Psoas muscle (tissue), 8 donors: ENCODE measurements around the gene RHBDD1. TPM values are rescaled to one million over a fixed set of nuclear protein-coding genes. Genes with fewer than 3 reads are reported as not detected.

ENCODE experiments used
- ATAC-seq, 4 donors: fragments of 200-7000 bp; cut with Tn5 transposase; one replicate each; pipeline ENCODE4 v1.9.1; 2020; ENCODE audit warnings: moderate library complexity in 3 of 4, mild to moderate bottlenecking in 2 of 4
- DNase-seq, 2 donors: peaks; one replicate each; pipeline ENCODE4 v3.0.0-alpha.2; 2020
- H3K27ac ChIP-seq: fragments of 200-600 bp; one replicate; pipeline ENCODE4 v1.8.0; 2022
- H3K27me3 ChIP-seq, 3 donors: fragments of 200-600 bp in 1 of 3; one replicate each; pipeline versions ENCODE4 v1.6.1 to v1.8.0; 2013 to 2022; ENCODE audit warnings: low read length in 2 of 3, mild to moderate bottlenecking in 2 of 3, moderate library complexity in 1 of 3; ENCODE audit not compliant: insufficient read depth in 3 of 3
- H3K36me3 ChIP-seq, 2 donors: fragments of 200-600 bp in 1 of 2; one replicate each; pipeline versions ENCODE4 v1.6.1 to v1.8.0; 2013 to 2022; ENCODE audit warnings: low read depth in 1 of 2, mild to moderate bottlenecking in 1 of 2, moderate library complexity in 1 of 2; ENCODE audit not compliant: insufficient read depth in 1 of 2
- H3K4me1 ChIP-seq: fragments of 200-600 bp; one replicate; pipeline ENCODE4 v1.8.0; 2022
- H3K4me3 ChIP-seq: fragments of 200-600 bp; one replicate; pipeline ENCODE4 v1.8.0; 2022; ENCODE audit warnings: mild to moderate bottlenecking
- H3K9me3 ChIP-seq: fragments of 200-600 bp; one replicate; pipeline ENCODE4 v1.8.0; 2022
- WGBS, 3 donors: extraction: QIAGEN DNeasy Blood & Tissue Kit; methylation state at CpG; one replicate each; pipeline versions ENCODE4 v1.1.6 to v1.1.7; 2013; 5-methylcytosine and 5-hydroxymethylcytosine counted together
- intact Hi-C, 2 donors: fragments of 100-400 bp; cut with DNase I; formaldehyde crosslinking; loops; one replicate each; pipeline versions ENCODE4 v1.11.0 to v1.14.2; 2022
- polyA plus RNA-seq, 3 donors: library from polyadenylated mRNA; stranded (reverse); fragments of 200-250 nt; gene quantifications; one replicate each; pipeline ENCODE4 v1.2.3, GENCODE V29; 2013
- total RNA-seq, 4 donors: library from RNA; stranded (reverse); fragmentation: NEBNext Ultra II Directional in 2 of 4; extraction: Animal tissue kit (Norgen Biotek cat#: 25700) in 2 of 4; gene quantifications; one replicate each; pipeline versions ENCODE4 v1.2.1 to v1.2.4, GENCODE V29; 2021 to 2023
- TF ChIP-seq, protein P1 (sequence below): fragments of 200-600 bp; IDR thresholded peaks from one replicate; pipeline ENCODE4 v1.8.0; 2022; ENCODE audit warnings: antibody characterized with exemption
- donor health status: healthy with polysubstance abuse.
- donor health status: DM: no; HTN: no; CAD: no; lungs with moderate emphysema.
- donor health status: Bipolar disorder and iron deficiency.
- donor health status: healthy.
- donor health status: DM: yes; HTN: yes; CAD: no.
- donor health status: DM: no; HTN: no; CAD: no.
- donor health status: DM: no; HTN: no; CAD: no.
- donor health status: DM: yes; HTN: yes; CAD: no.

The RHBDD1 gene
- total and polyA plus RNA-seq, 7 donors, result 6.7 to 26.1 (median 17.9) TPM

GRCh38 chr2:226962176-226962773 lies 126.4 kb downstream of the RHBDD1 start:
- ATAC-seq, result no peak
- H3K9me3 ChIP-seq, result peaks cover 6% of the 10 kb centered on the region

GRCh38 chr2:226963528-226963927 lies 127.7 kb downstream of the RHBDD1 start:
- Histone ChIP-seq H3K36me3 (no peaks in the 10 kb centered on the region), H3K27ac (no peak overlapping the region), H3K4me3 (no peak overlapping the region), H3K9me3 (peaks cover 7% of the 10 kb centered on the region), H3K27me3 (no peaks in the 10 kb centered on the region), H3K4me1 (no peaks in the 10 kb centered on the region)
- DNase-seq, result no peak
- ATAC-seq, result peak in 2 of 4 donors; percentile 50 to 65
- intact Hi-C loops, result no loop called here
- TF ChIP-seq, protein P1, sequence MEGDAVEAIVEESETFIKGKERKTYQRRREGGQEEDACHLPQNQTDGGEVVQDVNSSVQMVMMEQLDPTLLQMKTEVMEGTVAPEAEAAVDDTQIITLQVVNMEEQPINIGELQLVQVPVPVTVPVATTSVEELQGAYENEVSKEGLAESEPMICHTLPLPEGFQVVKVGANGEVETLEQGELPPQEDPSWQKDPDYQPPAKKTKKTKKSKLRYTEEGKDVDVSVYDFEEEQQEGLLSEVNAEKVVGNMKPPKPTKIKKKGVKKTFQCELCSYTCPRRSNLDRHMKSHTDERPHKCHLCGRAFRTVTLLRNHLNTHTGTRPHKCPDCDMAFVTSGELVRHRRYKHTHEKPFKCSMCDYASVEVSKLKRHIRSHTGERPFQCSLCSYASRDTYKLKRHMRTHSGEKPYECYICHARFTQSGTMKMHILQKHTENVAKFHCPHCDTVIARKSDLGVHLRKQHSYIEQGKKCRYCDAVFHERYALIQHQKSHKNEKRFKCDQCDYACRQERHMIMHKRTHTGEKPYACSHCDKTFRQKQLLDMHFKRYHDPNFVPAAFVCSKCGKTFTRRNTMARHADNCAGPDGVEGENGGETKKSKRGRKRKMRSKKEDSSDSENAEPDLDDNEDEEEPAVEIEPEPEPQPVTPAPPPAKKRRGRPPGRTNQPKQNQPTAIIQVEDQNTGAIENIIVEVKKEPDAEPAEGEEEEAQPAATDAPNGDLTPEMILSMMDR, result no peak
- WGBS, 3 donors, result 47 to 52% (median 47%) methylated on average over 1 of the region's 1 CpG

More at GRCh38 chr2:226962176-226962773, 126.4 kb downstream of the RHBDD1 start:
- Histone ChIP-seq H3K27me3 (no peaks in the 10 kb centered on the region), H3K4me3 (no peak overlapping the region), H3K27ac (no peak overlapping the region), H3K36me3 (no peaks in the 10 kb centered on the region), H3K4me1 (no peaks in the 10 kb centered on the region)
- intact Hi-C loops, result no loop called here
- DNase-seq, result no peak
- TF ChIP-seq, protein P1, result no peak
- WGBS, 3 donors, result 91 to 94% (median 92%) methylated on average over 3 of the region's 3 CpGs

DNA sequence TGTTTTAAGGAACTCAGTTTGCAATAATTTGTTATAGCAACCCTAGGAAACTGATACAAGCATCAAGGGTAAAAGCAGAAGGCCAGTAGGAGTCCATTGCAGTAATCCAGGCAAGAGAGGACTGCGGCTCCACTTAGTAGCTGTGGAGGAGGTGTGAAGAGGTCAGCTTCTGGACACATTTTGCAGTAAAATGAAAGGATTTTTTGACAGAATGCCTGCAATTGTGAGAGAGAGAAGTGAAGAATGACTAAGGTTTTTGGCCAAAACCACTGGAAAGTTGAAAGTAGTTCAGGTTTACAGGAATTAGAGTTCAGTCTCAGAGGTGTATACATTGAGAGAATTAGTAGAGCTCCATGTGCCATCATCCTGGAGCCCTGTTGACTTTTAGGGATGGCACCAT lies 129.5 kb downstream of the RHBDD1 start:
- no peak for DNase-seq
- ATAC-seq, result no peak
- TF ChIP-seq, protein P1, result no peak
- peaks cover 7% of the 10 kb centered on the region for H3K9me3 ChIP-seq
- no peak overlapping the region for H3K27ac ChIP-seq
- no peaks in the 10 kb centered on the region for H3K36me3 ChIP-seq
- H3K27me3 ChIP-seq, result no peaks in the 10 kb centered on the region
- no peak overlapping the region for H3K4me3 ChIP-seq
- 98 to 100% (median 100%) methylated on average over 1 of the region's 1 CpG for WGBS, 3 donors
- intact Hi-C loops, result no loop called here
- no peaks in the 10 kb centered on the region for H3K4me1 ChIP-seq

DNA sequence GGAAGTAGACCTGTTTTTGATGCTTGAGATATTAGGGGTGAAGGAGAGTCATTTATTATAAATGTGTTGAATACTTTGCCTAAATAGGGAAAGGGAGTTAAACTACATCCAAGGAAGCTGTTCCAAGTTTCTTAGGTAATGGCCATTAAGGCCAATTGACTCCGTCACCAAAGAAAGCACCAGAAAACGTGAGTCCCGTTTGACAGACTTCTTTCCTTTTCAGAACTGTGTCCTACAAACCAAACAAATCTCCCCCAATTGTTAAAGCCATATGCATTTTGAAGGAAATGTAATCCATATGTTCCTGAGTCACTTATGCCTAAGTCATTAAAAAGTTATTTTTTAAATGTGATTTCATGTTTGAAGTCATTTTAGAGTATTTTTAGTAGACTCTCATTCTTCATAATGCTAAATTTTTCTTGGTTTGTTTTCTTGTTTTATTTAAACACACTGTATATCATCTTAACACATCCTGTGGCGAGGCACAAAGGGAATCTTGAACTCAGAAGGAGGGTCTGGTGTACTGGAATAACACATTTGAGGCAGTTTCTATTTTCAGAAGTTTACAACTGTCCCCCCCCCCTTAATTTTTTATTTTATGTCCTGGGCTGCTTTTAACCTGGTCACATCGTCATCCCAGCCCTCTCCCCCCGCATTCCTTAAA lies 133.7 kb downstream of the RHBDD1 start:
- Histone ChIP-seq H3K36me3 (peaks cover 0 to under 1% of the 10 kb centered on the region in 2 donors), H3K9me3 (peaks cover 7% of the 10 kb centered on the region), H3K4me3 (no peak overlapping the region), H3K27ac (no peak overlapping the region), H3K4me1 (no peaks in the 10 kb centered on the region), H3K27me3 (no peaks in the 10 kb centered on the region)
- DNase-seq (no peak), ATAC-seq (no peak)
- TF ChIP-seq, protein P1, result no peak
- 50 to 62% (median 55%) methylated on average over 6 of the region's 6 CpGs for WGBS, 3 donors
- intact Hi-C loops, result no loop called here
